Left ventricle myocardium inferior (tissue), 1 donor: ENCODE results near the gene CA5A. TPM values are rescaled to one million over a fixed set of nuclear protein-coding genes. Genes with fewer than 3 reads are reported as not detected.
A peak's percentile ranks its signal among the peaks of the same experiment; 100 is the strongest.

ENCODE experiments used
- DNase-seq: peaks from one replicate; pipeline ENCODE4 v3.0.0-alpha.2; 2020
- H3K27ac ChIP-seq: fragments of 200-600 bp; replicated peaks from 2 replicates; pipeline ENCODE4 v1.8.0; 2021
- H3K27me3 ChIP-seq: fragments of 200-600 bp; 2 replicates; pipeline ENCODE4 v1.8.0; 2021; ENCODE audit warnings: low read depth
- H3K36me3 ChIP-seq: fragments of 200-600 bp; 2 replicates; pipeline ENCODE4 v1.8.0; 2021
- H3K4me1 ChIP-seq: fragments of 200-600 bp; 2 replicates; pipeline ENCODE4 v1.8.0; 2021
- H3K4me3 ChIP-seq: fragments of 200-600 bp; 2 replicates; pipeline ENCODE4 v1.8.0; 2021; ENCODE audit warnings: mild to moderate bottlenecking, moderate library complexity
- H3K9me3 ChIP-seq: fragments of 200-600 bp; replicated peaks from 2 replicates; pipeline ENCODE4 v1.8.0; 2021
- CTCF ChIP-seq: fragments of 200-600 bp; IDR thresholded peaks from 2 replicates; pipeline ENCODE4 v1.8.0; 2021; ENCODE audit warnings: antibody characterized with exemption, mild to moderate bottlenecking, borderline replicate concordance
- intact Hi-C: fragments of 100-400 bp; cut with micrococcal nuclease; formaldehyde crosslinking; loops from one replicate; pipeline ENCODE4 v1.11.0; 2022
- total RNA-seq: library from RNA; stranded (reverse); fragmentation: NEBNext Ultra II Directional; extraction: Animal tissue kit (Norgen Biotek cat#: 25700); gene quantifications from one replicate; pipeline ENCODE4 v1.2.1, GENCODE V29; 2021
- donor health status: DM: no; HTN: yes; CAD: no; lungs with severe emphysema.

CA5A gene
- total RNA-seq, 1 donor from 2014 or later: not detected

GRCh38 chr16:87947356-87948118, 11.2 kb upstream of the CA5A start:
- no peak overlapping the region for H3K27ac ChIP-seq
- H3K27me3 ChIP-seq: no peaks in the 10 kb centered on the region
- no peak overlapping the region for H3K4me3 ChIP-seq
- intact Hi-C loops: no loop called here
- no peak for TF ChIP-seq CTCF
- no peaks in the 10 kb centered on the region for H3K9me3 ChIP-seq
- H3K4me1 ChIP-seq: peaks cover 16% of the 10 kb centered on the region
- no peaks in the 10 kb centered on the region for H3K36me3 ChIP-seq
- no peak for DNase-seq

GRCh38 chr16:87946596-87947347, 10.4 kb upstream of the CA5A start:
- no peaks in the 10 kb centered on the region for H3K27me3 ChIP-seq
- H3K4me3 ChIP-seq: no peak overlapping the region
- H3K36me3 ChIP-seq: no peaks in the 10 kb centered on the region
- DNase-seq: no peak
- intact Hi-C loops: no loop called here
- H3K9me3 ChIP-seq: no peaks in the 10 kb centered on the region
- no peak overlapping the region for H3K27ac ChIP-seq
- no peak for TF ChIP-seq CTCF
- H3K4me1 ChIP-seq: peaks cover 9% of the 10 kb centered on the region

GRCh38 chr16:87945351-87946042, 9.2 kb upstream of the CA5A start:
- no peak for TF ChIP-seq CTCF
- Histone ChIP-seq H3K9me3 (no peaks in the 10 kb centered on the region), H3K36me3 (no peaks in the 10 kb centered on the region), H3K4me1 (peaks cover 6% of the 10 kb centered on the region), H3K27ac (peak overlapping the region; percentile 60), H3K4me3 (peak overlapping the region; percentile 62), H3K27me3 (no peaks in the 10 kb centered on the region)
- peak; percentile 73 for DNase-seq
- intact Hi-C loops: no loop called here

- no peaks in the 10 kb centered on the region for H3K27me3 ChIP-seq
- H3K4me1 ChIP-seq: peaks cover 6% of the 10 kb centered on the region
- H3K36me3 ChIP-seq: no peaks in the 10 kb centered on the region
- no peak for DNase-seq
- no peak overlapping the region for H3K27ac ChIP-seq
- intact Hi-C loops: no loop called here
- H3K9me3 ChIP-seq: no peaks in the 10 kb centered on the region
- no peak overlapping the region for H3K4me3 ChIP-seq
- no peak for TF ChIP-seq CTCF
These were observed 6.4 kb upstream of the CA5A start for GRCh38 chr16:87942680-87943079.

- no peak for DNase-seq
- no peak for TF ChIP-seq CTCF
- intact Hi-C loops: no loop called here
- Histone ChIP-seq H3K9me3 (no peaks in the 10 kb centered on the region), H3K4me3 (no peak overlapping the region), H3K27me3 (no peaks in the 10 kb centered on the region), H3K27ac (no peak overlapping the region), H3K4me1 (peaks cover under 1% of the 10 kb centered on the region), H3K36me3 (no peaks in the 10 kb centered on the region)
These were observed 3.5 kb upstream of the CA5A start for GRCh38 chr16:87939562-87940423.
